GM12892 (cell line): ENCODE results near the gene SORCS2.

Source experiments
- POLR2A ChIP-seq: IDR thresholded peaks from 2 replicates; pipeline ENCODE4 v1.6.1; 2011; ENCODE audit warnings: low read depth, low read length, control low read depth
- POLR2AphosphoS5 ChIP-seq: IDR thresholded peaks from 2 replicates; pipeline ENCODE4 v1.6.1; 2011; ENCODE audit warnings: low read depth, low read length, control low read depth

DNA sequence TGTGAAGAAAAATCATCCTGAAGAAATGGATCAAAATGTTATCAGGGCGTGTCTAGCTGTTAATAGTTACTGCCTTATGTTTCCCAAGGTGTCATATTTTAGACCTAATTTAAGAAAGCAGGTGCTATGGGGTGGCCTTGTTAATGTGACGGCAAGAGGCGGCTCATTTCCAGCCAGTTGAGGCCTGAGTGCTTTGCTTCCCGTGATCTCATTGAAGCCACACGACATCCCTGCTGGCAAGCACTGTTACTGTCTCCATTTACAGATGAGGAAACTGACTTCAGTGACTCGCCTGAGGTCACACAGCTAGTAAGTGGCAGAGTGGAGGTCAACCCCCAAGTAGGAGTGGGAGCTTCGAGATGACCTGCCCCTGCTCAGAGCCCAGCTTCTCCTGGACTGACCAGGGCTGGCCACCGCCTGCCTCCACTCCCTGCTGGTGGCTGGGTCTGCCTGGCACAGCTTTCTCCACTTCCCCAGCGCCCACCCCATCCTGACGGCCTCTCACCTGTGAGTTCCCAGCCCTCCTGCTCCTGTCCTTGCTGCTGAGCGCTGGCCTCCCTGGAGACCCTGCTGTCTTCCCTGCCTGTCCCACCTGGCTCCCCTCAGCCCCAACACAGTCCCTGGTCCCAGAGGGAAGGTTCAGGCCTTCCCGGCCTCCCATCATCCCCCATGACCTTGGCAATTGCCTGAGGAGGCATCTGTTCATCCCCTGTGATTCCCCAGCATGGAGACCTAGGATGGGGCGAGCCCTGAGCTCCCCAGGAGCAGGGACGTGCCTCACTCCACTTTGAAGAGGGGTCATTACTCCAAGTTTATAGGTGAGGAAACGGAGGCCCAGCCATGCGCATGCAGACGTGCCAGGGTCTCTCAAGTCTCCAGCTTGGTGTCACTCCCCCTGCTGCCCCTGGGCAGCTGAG is 47.7 kb upstream of the SORCS2 start:
- TF ChIP-seq POLR2A (no peak), POLR2AphosphoS5 (no peak)
